Measurements from ENCODE around the gene BMPR2.
"Not testable (repeated sequence)": the region's sequence is repeated elsewhere in the genome, so short reads cannot be mapped to it uniquely, and the experiment has no call there.

Gene BMPR2

GRCh38 chr2:202344178-202344577 lies 31.9 kb upstream of the BMPR2 start:
- FAIRE-seq, result no peak
- no peak for DNase-seq (ENCODE audit: insufficient read length, low spot score)
- no peak for TF ChIP-seq CTCF (IDR thresholded peaks at IDR 0.05; ENCODE audit: insufficient read depth, missing control alignments)

GRCh38 chr2:202346180-202346579 lies 29.9 kb upstream of the BMPR2 start:
- FAIRE-seq (no peak), DNase-seq (ENCODE audit: insufficient read length, low spot score) (no peak)
- TF ChIP-seq CTCF (IDR thresholded peaks at IDR 0.05; ENCODE audit: insufficient read depth, missing control alignments), result no peak

- FAIRE-seq, result no peak
- TF ChIP-seq CTCF (IDR thresholded peaks at IDR 0.05; ENCODE audit: insufficient read depth, missing control alignments), result no peak
These were observed 22.7 kb upstream of the BMPR2 start for GRCh38 chr2:202353430-202353829.

GRCh38 chr2:202355993-202356505 lies 20.1 kb upstream of the BMPR2 start:
- no peak for FAIRE-seq
- no peak for TF ChIP-seq CTCF (IDR thresholded peaks at IDR 0.05; ENCODE audit: insufficient read depth, missing control alignments)
- DNase-seq (ENCODE audit: insufficient read length, low spot score), result no peak

More at GRCh38 chr2:202353430-202353829, 22.7 kb upstream of the BMPR2 start:
- DNase-seq (ENCODE audit: insufficient read length, low spot score), result no peak

GRCh38 chr2:202358924-202359323 lies 17.2 kb upstream of the BMPR2 start:
- not testable (repeated sequence) for DNase-seq (ENCODE audit: insufficient read length, low spot score); FAIRE-seq

- FAIRE-seq (no peak), DNase-seq (ENCODE audit: insufficient read length, low spot score) (no peak)
- no peak for TF ChIP-seq CTCF (IDR thresholded peaks at IDR 0.05; ENCODE audit: insufficient read depth, missing control alignments)
These were observed 15.5 kb upstream of the BMPR2 start for GRCh38 chr2:202360646-202361045.

- DNase-seq (ENCODE audit: insufficient read length, low spot score) (no peak), FAIRE-seq (no peak)
- no peak for TF ChIP-seq CTCF (IDR thresholded peaks at IDR 0.05; ENCODE audit: insufficient read depth, missing control alignments)
These were observed 15.0 kb upstream of the BMPR2 start for GRCh38 chr2:202361108-202361507.

GRCh38 chr2:202373490-202373889 lies 2.6 kb upstream of the BMPR2 start:
- no peak for FAIRE-seq
- no peak for DNase-seq (ENCODE audit: insufficient read length, low spot score)
- no peak for TF ChIP-seq CTCF (IDR thresholded peaks at IDR 0.05; ENCODE audit: insufficient read depth, missing control alignments)

- not testable (repeated sequence) for DNase-seq (ENCODE audit: insufficient read length, low spot score); FAIRE-seq
These were observed 1.7 kb upstream of the BMPR2 start for GRCh38 chr2:202374383-202374782.

All from D721Med (cell line).